ENCODE data around the gene RPL27A. TPM values are rescaled to one million over a fixed set of nuclear protein-coding genes. Genes with fewer than 3 reads are reported as not detected.

Gene RPL27A
- total RNA-seq, 1 donor from 2014 or later, result 748 TPM

DNA sequence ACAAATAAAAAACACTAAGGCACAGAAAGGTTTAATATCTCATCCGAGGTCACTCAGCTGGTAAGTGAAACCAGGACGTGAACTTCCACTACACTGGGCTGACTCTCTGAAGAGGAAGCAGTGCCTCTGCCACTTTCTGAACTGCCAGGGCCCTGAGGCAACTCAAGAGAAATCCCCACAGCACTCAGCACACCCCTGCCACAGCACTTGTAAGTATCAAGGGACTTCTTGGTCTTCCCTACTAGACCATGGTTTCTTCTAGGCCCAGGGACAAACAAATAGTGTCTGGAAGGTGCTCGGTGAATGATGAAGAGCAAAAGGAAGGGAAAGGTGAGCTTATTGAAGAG is 49.7 kb downstream of the RPL27A start:
- Mint-ChIP-seq H3K27me3 (no peaks in the 10 kb centered on the region), H3K36me3 (ENCODE audit: insufficient read depth) (peaks cover 16% of the 10 kb centered on the region), H3K4me3 (ENCODE audit: low read depth) (no peak overlapping the region), H3K4me1 (ENCODE audit: low read depth) (peaks cover 17% of the 10 kb centered on the region), H3K9me3 (ENCODE audit: low read depth) (no peaks in the 10 kb centered on the region), H3K27ac (no peak overlapping the region)
- TF ChIP-seq, protein P1, sequence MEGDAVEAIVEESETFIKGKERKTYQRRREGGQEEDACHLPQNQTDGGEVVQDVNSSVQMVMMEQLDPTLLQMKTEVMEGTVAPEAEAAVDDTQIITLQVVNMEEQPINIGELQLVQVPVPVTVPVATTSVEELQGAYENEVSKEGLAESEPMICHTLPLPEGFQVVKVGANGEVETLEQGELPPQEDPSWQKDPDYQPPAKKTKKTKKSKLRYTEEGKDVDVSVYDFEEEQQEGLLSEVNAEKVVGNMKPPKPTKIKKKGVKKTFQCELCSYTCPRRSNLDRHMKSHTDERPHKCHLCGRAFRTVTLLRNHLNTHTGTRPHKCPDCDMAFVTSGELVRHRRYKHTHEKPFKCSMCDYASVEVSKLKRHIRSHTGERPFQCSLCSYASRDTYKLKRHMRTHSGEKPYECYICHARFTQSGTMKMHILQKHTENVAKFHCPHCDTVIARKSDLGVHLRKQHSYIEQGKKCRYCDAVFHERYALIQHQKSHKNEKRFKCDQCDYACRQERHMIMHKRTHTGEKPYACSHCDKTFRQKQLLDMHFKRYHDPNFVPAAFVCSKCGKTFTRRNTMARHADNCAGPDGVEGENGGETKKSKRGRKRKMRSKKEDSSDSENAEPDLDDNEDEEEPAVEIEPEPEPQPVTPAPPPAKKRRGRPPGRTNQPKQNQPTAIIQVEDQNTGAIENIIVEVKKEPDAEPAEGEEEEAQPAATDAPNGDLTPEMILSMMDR (IDR thresholded peaks at IDR 0.05; ENCODE audit: unreplicated experiment), result no peak
- DNase-seq (ENCODE audit: low spot score, unreplicated experiment), result no peak

- no peaks in the 10 kb centered on the region for H3K27me3 Mint-ChIP-seq
- DNase-seq (ENCODE audit: low spot score, unreplicated experiment), result no peak
- no peaks in the 10 kb centered on the region for H3K9me3 Mint-ChIP-seq (ENCODE audit: low read depth)
- no peak overlapping the region for H3K27ac Mint-ChIP-seq
- TF ChIP-seq, protein P1 (IDR thresholded peaks at IDR 0.05; ENCODE audit: unreplicated experiment), result no peak
- H3K4me1 Mint-ChIP-seq (ENCODE audit: low read depth), result peaks cover 12% of the 10 kb centered on the region
- peaks cover 13% of the 10 kb centered on the region for H3K36me3 Mint-ChIP-seq (ENCODE audit: insufficient read depth)
- H3K4me3 Mint-ChIP-seq (ENCODE audit: low read depth), result no peak overlapping the region
Measured at GRCh38 chr11:8732748-8733241, 50.2 kb downstream of the RPL27A start.

DNA sequence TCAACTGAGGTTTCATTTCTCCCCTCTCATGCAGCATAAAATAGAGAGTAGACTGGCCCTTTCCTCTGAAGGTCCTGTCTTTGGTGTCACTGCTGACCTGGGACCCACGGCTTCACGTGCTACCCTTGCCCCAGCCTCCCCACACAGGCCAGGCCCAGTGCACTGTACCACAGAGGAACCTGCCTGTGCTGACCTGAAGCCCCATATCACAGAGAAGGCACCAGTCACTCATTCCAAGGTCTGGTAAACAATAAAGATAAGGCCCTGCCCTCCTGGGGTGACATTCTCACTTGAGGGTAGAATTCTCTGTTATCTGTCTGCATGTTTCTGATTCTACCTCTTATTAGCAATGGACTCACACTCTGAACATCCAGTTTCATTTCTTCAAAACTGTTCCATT is 51.3 kb downstream of the RPL27A start:
- Mint-ChIP-seq H3K9me3 (ENCODE audit: low read depth) (no peaks in the 10 kb centered on the region), H3K4me1 (ENCODE audit: low read depth) (peaks cover 11% of the 10 kb centered on the region), H3K4me3 (ENCODE audit: low read depth) (no peak overlapping the region), H3K36me3 (ENCODE audit: insufficient read depth) (peaks cover 11% of the 10 kb centered on the region), H3K27ac (peak overlapping the region; percentile 46), H3K27me3 (no peaks in the 10 kb centered on the region)
- no peak for DNase-seq (ENCODE audit: low spot score, unreplicated experiment)
- TF ChIP-seq, protein P1 (IDR thresholded peaks at IDR 0.05; ENCODE audit: unreplicated experiment), result no peak

DNA sequence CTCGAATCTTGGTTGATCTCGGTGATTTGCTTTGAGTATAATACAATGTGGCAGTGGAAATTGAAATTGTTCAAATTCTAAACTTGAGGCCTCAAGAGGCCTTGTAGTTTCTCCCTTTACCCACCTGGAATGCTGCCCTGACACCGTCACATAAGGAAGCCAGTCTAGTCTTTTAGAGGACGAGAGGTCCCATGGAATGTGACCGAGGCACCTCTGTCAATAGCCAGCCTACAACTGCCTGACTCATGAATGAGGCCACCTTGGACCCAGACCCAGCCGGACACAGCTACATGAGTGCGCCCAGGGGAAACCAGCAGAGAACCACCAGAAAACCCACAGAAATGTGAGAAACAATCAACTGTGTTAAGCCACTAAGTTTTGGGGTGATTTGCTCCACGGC is 52.5 kb downstream of the RPL27A start:
- H3K9me3 Mint-ChIP-seq (ENCODE audit: low read depth), result no peaks in the 10 kb centered on the region
- H3K4me3 Mint-ChIP-seq (ENCODE audit: low read depth), result no peak overlapping the region
- TF ChIP-seq, protein P1 (IDR thresholded peaks at IDR 0.05; ENCODE audit: unreplicated experiment), result no peak
- H3K27me3 Mint-ChIP-seq, result no peaks in the 10 kb centered on the region
- peaks cover 9% of the 10 kb centered on the region for H3K36me3 Mint-ChIP-seq (ENCODE audit: insufficient read depth)
- peaks cover 11% of the 10 kb centered on the region for H3K4me1 Mint-ChIP-seq (ENCODE audit: low read depth)
- H3K27ac Mint-ChIP-seq, result no peak overlapping the region
- no peak for DNase-seq (ENCODE audit: low spot score, unreplicated experiment)

- Mint-ChIP-seq H3K4me3 (ENCODE audit: low read depth) (no peak overlapping the region), H3K36me3 (ENCODE audit: insufficient read depth) (peaks cover 6% of the 10 kb centered on the region), H3K27ac (no peak overlapping the region), H3K27me3 (no peaks in the 10 kb centered on the region), H3K9me3 (ENCODE audit: low read depth) (no peaks in the 10 kb centered on the region), H3K4me1 (ENCODE audit: low read depth) (peaks cover 3% of the 10 kb centered on the region)
- DNase-seq (ENCODE audit: low spot score, unreplicated experiment), result no peak
- TF ChIP-seq, protein P1 (IDR thresholded peaks at IDR 0.05; ENCODE audit: unreplicated experiment), result no peak
Measured at GRCh38 chr11:8739309-8739793, 56.8 kb downstream of the RPL27A start.

Other genes with a start within 250 kb of the RPL27A start
- gene STK33, start 88.6 kb upstream of the RPL27A start, total RNA-seq, result 22.6 and 23.4 TPM in 2 replicates
- gene TRIM66, start 127 bp upstream of the RPL27A start, total RNA-seq, result 9.2 and 9.4 TPM in 2 replicates
- gene AKIP1, start 228.4 kb downstream of the RPL27A start, total RNA-seq, result 15.7 and 16.5 TPM in 2 replicates